ENCODE measurements around the gene BTBD2. TPM values are rescaled to one million over a fixed set of nuclear protein-coding genes. Genes with fewer than 3 reads are reported as not detected.

BTBD2 gene
- total RNA-seq, 1 donor from 2014 or later, result 25.8 TPM

DNA sequence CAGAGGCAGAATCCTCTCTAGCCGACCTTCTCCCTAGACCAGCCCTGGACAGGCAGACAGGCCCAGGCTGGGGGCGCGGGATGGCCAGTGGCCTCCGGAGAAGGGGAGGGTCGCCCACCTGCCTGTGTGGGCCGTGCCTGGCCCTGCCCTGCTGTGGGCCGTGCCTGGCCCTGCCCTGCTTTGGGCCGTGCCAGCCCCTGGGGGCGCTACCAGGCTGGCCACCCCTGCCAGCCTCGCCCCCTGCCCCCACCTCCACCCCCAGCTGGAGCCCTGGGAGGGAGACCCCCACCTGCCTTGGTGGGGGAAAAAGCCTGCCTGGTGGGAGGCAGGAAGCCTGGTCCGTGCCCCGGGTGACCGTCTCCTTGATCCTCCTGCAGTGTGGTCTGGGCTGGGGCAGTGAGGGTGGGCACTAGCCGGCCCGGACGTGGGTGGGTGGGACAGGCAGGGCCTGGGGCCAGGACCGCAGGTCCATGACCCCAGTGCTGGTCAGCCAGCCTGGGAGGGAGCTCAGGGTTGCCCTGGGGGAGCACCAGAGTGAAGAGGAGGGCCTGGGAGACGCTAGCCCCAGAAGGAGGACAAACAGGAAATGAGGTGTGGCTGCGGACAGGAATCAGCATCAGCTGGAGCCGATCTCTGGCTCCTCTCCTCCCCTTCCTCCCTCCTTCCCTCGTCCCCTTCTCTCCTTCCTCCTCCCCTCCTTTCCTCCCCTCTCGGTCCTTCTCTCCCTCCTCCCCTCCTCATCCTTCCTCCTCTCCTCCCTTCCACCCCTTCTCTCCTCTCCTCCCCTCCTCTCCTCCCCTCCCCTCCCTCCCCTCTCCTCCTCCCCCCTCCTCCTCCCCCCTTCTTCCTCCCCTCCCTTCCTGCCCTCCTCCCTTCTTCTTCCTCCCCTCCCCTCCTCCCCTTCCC, 40.7 kb upstream of the BTBD2 start:
- Mint-ChIP-seq H3K27ac (peak overlapping the region; percentile 92), H3K36me3 (ENCODE audit: low read depth) (no peaks in the 10 kb centered on the region), H3K9me3 (no peaks in the 10 kb centered on the region), H3K27me3 (no peaks in the 10 kb centered on the region), H3K4me1 (peaks cover 39% of the 10 kb centered on the region), H3K4me3 (peak overlapping the region; percentile 80)
- intact Hi-C loops (cut with micrococcal nuclease), result no loop called here
- peak; percentile 81 for DNase-seq

DNA sequence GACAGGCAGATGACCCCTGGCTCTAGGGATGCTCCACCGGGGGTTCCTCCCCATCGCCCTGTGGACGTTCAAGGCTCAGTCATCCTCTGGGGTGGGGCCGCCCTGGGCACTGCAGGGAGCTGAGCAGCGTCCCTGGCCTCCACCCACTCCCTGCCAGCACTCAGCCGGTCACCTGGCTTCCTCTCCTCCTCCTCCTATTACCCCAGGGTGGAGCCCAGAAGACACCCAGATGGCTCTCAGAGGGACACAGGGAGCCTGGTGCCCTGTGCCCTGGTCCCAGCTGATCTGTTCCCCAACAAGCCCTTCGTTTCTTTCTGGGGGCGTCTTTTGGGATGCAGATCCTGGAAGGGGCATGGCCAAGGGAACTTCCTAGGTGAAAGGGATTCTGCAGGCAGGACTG, 39.2 kb upstream of the BTBD2 start:
- Mint-ChIP-seq H3K27ac (peak overlapping the region; percentile 89), H3K9me3 (no peaks in the 10 kb centered on the region), H3K27me3 (no peaks in the 10 kb centered on the region), H3K4me3 (peak overlapping the region; percentile 70), H3K4me1 (peaks cover 34% of the 10 kb centered on the region), H3K36me3 (ENCODE audit: low read depth) (peaks cover 3% of the 10 kb centered on the region)
- DNase-seq, result peak; percentile 65
- intact Hi-C loops (cut with micrococcal nuclease), result no loop called here

DNA sequence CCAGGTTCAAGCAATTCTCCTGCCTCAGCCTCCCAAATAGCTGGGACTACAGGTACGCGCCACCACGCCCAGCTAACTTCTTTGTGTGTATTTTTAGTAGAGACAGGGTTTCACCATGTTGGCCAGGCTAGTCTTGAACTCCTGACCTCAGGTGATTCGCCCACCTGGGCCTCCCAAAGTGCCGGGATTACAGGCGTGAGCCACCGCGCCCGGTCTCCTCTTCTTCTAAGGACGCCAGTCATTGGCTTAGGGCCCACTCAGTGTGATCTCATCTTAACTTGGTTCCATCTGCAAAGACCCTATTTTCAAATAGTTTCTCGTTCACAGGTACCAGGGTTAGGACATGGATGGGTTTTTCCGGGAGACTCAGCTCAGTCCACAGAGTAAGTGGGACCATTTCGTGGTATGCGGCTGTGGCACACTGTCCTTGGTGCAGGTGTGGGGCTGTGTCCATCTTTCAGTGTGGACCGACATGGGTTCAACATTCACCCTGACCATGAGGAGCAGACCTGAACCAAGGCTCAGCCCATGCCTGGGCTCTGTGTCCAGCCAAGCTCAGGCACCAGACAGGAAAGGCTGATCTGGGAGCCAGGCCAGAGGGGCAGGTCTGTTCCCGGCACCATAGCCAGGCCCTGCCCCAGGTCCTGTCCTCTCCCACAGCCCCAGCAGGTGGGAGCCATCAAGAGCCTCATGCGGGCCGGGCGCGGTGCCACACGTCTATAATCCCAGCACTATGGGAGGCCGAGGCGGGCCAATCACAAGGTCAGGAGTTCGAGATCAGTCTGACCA, 38.3 kb upstream of the BTBD2 start:
- Mint-ChIP-seq H3K27me3 (no peaks in the 10 kb centered on the region), H3K4me1 (peaks cover 36% of the 10 kb centered on the region), H3K9me3 (no peaks in the 10 kb centered on the region), H3K27ac (peak overlapping the region; percentile 65), H3K4me3 (no peak overlapping the region), H3K36me3 (ENCODE audit: low read depth) (peaks cover 7% of the 10 kb centered on the region)
- intact Hi-C loops (cut with micrococcal nuclease), result no loop called here
- no peak for DNase-seq

DNA sequence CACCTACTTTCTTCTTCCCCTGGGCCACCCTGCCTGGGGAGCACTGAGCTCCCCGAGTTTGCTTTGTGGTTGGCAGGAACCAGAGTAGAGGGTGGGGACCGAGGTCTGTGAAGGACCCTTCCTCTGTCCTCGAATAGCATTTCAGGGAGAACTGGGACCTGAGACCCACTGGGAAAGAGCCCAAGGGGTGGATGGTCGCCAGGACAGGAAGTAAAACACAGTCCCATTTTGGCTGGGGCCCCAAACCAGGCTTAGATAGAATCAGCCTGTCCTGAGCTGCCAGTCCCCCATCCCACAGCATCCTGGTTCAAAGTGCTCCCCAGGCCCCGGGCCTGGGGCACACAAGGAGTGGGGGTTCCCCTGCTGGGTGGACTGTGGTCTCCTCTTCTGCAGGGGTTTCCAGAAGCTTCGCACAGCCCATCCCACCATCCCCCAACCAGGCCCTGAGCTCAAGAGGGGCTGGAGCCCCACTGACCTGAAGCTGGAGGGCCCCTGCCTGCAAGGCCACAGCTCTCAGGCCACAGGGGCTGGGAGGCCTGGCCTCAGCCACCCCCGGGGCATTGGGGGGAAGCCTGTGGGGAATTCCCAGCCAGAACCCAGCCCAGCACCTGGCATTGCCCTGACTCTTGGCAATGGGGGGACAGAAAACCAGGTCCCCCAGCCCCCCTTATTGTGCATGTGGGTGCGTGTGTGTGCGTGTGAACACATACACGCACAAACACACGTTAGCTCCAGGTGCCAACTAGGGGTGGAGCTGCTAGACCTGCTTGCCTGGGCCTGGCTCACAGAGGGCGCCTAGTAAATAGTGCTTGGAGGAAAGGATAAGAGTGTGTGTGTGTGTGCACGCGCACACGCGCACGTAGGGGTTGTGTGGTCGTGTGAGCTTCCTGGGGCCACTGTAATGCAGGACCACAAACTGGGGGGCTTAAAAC, 36.5 kb upstream of the BTBD2 start:
- Mint-ChIP-seq H3K4me1 (peaks cover 37% of the 10 kb centered on the region), H3K36me3 (ENCODE audit: low read depth) (peaks cover 12% of the 10 kb centered on the region), H3K27me3 (no peaks in the 10 kb centered on the region), H3K9me3 (no peaks in the 10 kb centered on the region), H3K4me3 (peak overlapping the region; percentile 78), H3K27ac (peak overlapping the region; percentile 94)
- intact Hi-C loops (cut with micrococcal nuclease), result loop anchor here (1.0 to 2.0 kb wide), 3 partner anchors 8 to 31 kb away; no protein-coding TSS in a partner anchor
- peak; percentile 81 for DNase-seq

DNA sequence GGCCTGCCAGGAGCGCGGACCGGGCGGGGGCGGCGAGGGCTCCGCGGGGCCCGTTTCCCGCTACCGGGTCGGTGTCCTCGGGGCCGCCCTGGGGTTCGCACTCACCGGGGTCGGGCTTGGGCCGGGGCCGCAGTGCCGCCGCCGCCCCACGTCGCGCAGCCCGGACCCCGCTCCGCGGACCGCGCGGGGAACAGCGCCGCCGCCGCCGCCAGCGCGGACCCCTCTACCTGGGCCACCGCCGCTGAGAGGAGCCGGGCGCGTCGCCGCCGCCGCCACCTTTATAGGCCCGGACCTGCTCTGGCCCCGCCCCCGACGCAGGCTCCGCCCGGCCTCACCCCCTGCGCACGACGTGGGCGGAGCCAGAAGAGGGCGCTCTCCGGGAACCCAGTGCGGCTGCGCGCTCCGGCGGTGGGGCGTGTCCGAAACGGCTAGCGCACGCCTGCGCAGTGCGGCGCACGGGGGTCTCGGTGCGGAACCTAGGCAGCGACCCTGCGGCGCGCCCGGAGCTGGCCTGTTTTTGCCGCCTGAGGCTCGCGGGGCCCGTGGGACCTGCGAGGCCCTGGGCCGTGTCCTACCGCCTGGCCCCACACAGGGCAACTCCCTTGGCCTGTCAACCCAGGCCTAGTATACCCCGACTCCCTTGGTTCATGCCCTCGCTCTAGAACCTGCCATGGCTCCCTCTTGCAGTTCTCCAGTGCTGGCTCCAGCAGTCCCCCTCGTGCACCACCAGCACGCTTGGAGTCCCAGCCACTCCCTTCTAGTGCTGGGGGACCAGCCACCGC, 35.7 kb upstream of the BTBD2 start, which contains the start of gene MKNK2:
TSS of gene MKNK2 (minus strand) at position 254 of the 782 bp plus-strand sequence. CDS start 393 bp downstream, outside the sequence.
- intact Hi-C loops (cut with micrococcal nuclease), result loop anchor here (1.0 to 2.0 kb wide), 2 partner anchors 9 to 32 kb away; no protein-coding TSS in a partner anchor
- H3K9me3 Mint-ChIP-seq, result no peaks in the 10 kb centered on the region
- peak within 1 kb of the TSS; percentile 90 for H3K4me3 Mint-ChIP-seq
- peak; percentile 99 for DNase-seq
- peaks cover 35% of the 10 kb centered on the region for H3K4me1 Mint-ChIP-seq
- H3K27me3 Mint-ChIP-seq, result no peaks in the 10 kb centered on the region
- H3K36me3 Mint-ChIP-seq (ENCODE audit: low read depth), result peaks cover 14% of the 10 kb centered on the region
- H3K27ac Mint-ChIP-seq, result peak within 1 kb of the TSS; percentile 94

DNA sequence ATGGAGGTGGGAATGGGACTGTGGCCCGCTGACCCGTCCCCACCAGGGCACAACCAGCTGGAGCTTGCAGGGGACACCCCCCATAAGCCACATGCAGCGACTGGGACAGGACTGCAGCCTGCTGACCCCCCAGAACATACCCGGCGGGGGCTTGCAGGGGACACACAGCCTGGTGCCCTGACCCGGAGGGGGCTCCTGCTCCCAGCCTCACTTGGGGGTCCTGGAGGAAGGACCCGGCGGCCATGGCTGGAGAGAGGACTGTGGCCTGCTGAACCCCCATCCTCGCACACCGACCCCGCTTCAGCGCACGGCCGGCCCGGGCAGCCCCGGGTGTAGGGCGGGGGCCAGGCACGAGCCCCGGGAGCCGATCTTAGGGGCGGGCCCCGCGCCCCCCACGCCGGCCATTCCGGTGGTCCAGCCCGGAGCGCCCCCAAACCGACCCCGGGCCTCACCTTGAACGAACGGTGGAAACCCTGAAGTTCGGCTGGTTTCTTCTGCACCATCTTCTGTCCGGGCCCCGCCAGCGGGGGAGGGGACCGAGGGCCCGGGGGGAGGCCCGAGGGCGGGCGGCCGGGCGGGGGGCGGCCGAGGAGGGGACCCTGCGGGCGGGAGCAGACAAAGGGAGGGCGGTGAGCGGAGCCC, 35.0 kb upstream of the BTBD2 start:
- H3K27ac Mint-ChIP-seq, result peak overlapping the region; percentile 78
- peaks cover 31% of the 10 kb centered on the region for H3K4me1 Mint-ChIP-seq
- DNase-seq, result no peak
- H3K9me3 Mint-ChIP-seq, result no peaks in the 10 kb centered on the region
- peaks cover 14% of the 10 kb centered on the region for H3K36me3 Mint-ChIP-seq (ENCODE audit: low read depth)
- H3K4me3 Mint-ChIP-seq, result peak overlapping the region; percentile 90
- H3K27me3 Mint-ChIP-seq, result no peaks in the 10 kb centered on the region
- intact Hi-C loops (cut with micrococcal nuclease), result loop anchor here (2.0 kb wide), 1 partner anchor 32 kb away; no protein-coding TSS in a partner anchor

DNA sequence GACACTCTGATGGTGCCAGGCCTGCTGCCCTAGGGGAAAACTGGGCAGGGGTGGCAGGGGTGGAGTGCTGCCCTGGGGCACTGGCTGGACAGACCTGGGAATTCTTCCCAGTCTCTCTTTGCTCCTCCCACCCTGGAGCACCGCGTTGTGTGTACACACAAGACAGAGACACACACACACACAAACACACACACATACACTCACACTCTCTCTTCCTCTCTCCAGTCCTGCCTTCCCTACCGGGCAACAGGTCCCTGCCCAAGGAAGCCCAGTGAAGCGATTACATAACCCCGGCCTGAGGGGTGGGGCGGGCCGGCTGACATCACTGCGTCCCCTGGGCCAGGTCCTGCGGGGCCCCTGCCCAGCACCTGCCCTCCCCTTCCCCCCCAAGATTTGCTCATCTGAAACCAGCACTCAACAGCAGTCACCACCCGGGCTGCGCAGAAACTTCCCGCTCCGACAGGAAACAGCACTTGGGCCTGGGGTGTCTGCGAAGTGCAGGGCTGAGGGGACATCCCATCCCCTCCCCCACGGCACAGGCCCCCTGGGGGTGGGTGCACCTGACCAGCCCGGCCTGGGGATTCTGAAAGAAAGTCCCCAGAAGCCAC, 34.3 kb upstream of the BTBD2 start:
- DNase-seq, result peak; percentile 91
- H3K27ac Mint-ChIP-seq, result peak overlapping the region; percentile 78
- peaks cover 16% of the 10 kb centered on the region for H3K36me3 Mint-ChIP-seq (ENCODE audit: low read depth)
- H3K4me1 Mint-ChIP-seq, result peaks cover 28% of the 10 kb centered on the region
- intact Hi-C loops (cut with micrococcal nuclease), result loop anchor here (2.0 kb wide), 1 partner anchor 33 kb away; no protein-coding TSS in a partner anchor
- H3K27me3 Mint-ChIP-seq, result no peaks in the 10 kb centered on the region
- H3K9me3 Mint-ChIP-seq, result no peaks in the 10 kb centered on the region
- peak overlapping the region; percentile 90 for H3K4me3 Mint-ChIP-seq

DNA sequence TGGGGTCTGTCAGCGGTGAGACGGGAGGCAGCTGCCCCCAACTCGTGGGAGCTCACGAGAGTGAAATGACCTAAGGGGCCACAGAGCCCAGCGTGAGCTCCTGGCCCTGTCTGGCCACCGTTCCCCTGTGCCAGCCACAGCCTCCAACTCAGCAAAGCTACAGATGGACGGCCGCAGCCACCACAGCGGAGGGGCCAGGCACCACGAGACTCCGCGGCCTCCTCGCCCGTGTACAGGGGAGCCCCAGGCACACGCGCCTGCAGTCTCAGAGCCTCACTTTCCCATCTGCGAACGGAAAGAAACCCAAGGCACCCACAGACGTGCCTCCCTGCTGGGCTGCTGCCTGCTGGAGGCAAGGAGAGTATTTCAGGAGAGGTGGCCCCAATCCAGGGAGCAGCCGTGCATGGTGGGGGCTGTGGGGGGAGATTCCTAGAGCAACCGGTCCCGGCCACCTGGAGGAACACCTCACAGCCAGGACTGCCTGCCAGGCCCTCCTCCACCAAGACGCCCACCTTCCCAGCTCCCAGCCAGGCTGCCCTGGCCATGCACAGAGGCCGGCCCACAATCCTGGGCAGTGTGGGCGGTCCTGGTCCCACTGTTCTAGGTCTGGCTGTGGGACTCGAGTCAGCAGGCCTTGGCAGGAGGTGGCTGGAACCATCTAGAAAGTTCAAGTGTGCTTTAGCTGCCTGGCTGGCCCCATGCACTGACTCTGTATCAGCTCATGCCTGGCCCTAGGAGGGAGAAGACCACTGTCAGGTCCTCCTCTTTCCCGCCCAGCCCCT, 33.6 kb upstream of the BTBD2 start:
- intact Hi-C loops (cut with micrococcal nuclease), result no loop called here
- no peaks in the 10 kb centered on the region for H3K9me3 Mint-ChIP-seq
- peaks cover 30% of the 10 kb centered on the region for H3K4me1 Mint-ChIP-seq
- no peaks in the 10 kb centered on the region for H3K27me3 Mint-ChIP-seq
- H3K27ac Mint-ChIP-seq, result peak overlapping the region; percentile 78
- H3K36me3 Mint-ChIP-seq (ENCODE audit: low read depth), result peaks cover 18% of the 10 kb centered on the region
- peak overlapping the region; percentile 90 for H3K4me3 Mint-ChIP-seq
- DNase-seq, result no peak

DNA sequence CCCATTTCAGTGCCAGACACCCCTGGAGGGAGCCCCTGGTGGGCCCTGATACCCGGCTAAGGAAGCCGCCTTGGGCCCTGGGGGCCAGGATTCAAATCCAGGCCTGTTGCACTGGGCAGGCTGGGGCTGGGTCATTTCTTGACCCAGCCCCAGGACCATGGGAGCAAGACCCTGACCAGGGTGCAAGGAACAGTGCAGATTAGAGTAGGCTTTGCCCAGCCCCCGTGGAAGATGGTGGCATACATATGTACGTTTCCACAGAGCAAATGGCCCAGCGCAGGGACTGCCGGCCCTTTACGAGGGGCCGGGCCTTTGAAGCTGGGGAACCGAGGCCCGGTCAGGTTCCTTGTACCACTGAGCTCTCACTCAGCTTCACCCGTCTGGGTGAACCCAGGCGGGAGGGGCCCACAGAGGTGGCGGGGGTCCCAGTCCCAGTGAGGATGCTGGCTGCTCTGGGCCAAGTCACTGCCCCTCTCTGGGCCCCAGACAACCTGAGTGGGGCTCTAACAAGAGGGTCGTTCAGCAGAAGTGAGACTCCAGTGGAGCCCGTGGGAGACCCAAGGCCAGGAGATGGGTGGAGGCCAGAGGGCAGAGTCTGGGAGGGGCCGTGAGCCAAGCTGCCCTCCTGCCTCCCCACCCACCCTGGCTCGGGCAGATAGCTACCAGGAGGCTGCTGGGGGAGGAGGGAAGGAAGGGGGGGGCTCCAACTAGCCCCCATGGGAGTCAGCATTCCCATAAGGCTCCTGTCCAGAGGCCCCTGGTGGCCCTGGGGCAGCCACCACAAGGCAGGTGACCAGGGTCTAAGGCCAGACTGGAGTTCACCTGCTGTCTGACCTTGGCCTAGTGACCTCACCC, 32.8 kb upstream of the BTBD2 start:
- no peaks in the 10 kb centered on the region for H3K27me3 Mint-ChIP-seq
- H3K4me1 Mint-ChIP-seq, result peaks cover 35% of the 10 kb centered on the region
- DNase-seq, result peak; percentile 66
- peaks cover 20% of the 10 kb centered on the region for H3K36me3 Mint-ChIP-seq (ENCODE audit: low read depth)
- H3K9me3 Mint-ChIP-seq, result no peaks in the 10 kb centered on the region
- peak overlapping the region; percentile 90 for H3K4me3 Mint-ChIP-seq
- peak overlapping the region; percentile 58 for H3K27ac Mint-ChIP-seq
- intact Hi-C loops (cut with micrococcal nuclease), result no loop called here

DNA sequence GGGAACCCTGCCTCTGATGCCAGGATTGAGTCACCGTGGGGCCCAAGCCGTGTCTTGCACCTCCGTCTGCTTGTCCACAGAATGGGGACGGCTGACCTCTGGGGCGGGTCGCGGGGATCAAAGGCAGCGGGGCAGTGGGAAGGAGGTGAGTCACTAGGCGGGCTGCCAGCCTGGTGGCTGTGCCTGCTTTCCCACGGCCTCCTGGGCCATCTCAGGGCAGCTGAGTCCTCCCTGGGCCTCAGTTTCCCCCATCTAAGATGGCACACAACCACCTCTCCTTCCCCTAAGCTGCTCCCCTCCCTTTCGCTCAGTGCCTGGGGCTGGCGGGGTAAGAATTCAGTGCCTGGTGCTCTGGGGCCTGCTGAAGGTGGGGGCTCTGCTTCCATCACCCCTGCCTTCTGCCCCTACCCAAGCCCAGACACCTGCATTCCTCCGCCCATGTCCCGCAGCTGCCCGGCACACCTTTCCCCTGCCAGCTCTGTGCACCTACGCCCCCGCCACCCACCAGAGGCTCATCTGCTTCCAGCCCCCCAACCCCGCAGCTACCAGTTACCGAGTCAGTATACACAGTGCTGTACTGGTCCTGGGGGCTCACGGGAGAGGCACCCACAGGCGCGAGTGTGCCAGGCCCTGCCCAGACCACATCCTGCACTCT, 32.1 kb upstream of the BTBD2 start:
- no peaks in the 10 kb centered on the region for H3K27me3 Mint-ChIP-seq
- peak overlapping the region; percentile 15 for H3K27ac Mint-ChIP-seq
- H3K4me3 Mint-ChIP-seq, result peak overlapping the region; percentile 26
- intact Hi-C loops (cut with micrococcal nuclease), result no loop called here
- peak; percentile 67 for DNase-seq
- H3K36me3 Mint-ChIP-seq (ENCODE audit: low read depth), result peaks cover 23% of the 10 kb centered on the region
- peaks cover 33% of the 10 kb centered on the region for H3K4me1 Mint-ChIP-seq
- H3K9me3 Mint-ChIP-seq, result no peaks in the 10 kb centered on the region

Data from activated CD4-positive, alpha-beta T cell treated with anti-CD3 and anti-CD28 coated beads, Interleukin-2, amount 10 ng/mL, durations not matched to agents 24 days and 14 days (primary cell).